K562 (cell line): ENCODE measurements around the gene MACROD2.

Source experiments
- CBFB ChIP-seq: sonication (generic); formaldehyde crosslinking; IDR thresholded peaks from 2 replicates; pipeline ENCODE4 v1.4.0; 2020; ENCODE audit warnings: mild to moderate bottlenecking, missing genetic modification reagents
- GABPA ChIP-seq: fragments of 200-800 bp; sonication (Bioruptor generic); conservative IDR thresholded peaks from 2 replicates; pipeline ENCODE4 v1.6.1; 2016; ENCODE audit warnings: low read depth, missing genetic modification characterization, missing compliant biosample characterization
- RERE ChIP-seq: sonication (generic); formaldehyde crosslinking; IDR thresholded peaks from 2 replicates; pipeline ENCODE4 v1.8.0; 2023; ENCODE audit warnings: missing genetic modification reagents, mild to moderate bottlenecking, borderline replicate concordance
- ZNF778 ChIP-seq: fragments of 450-650 bp; formaldehyde crosslinking; IDR thresholded peaks from 2 replicates; pipeline ENCODE4 v1.4.0; 2020; ENCODE audit warnings: mild to moderate bottlenecking, moderate library complexity

DNA sequence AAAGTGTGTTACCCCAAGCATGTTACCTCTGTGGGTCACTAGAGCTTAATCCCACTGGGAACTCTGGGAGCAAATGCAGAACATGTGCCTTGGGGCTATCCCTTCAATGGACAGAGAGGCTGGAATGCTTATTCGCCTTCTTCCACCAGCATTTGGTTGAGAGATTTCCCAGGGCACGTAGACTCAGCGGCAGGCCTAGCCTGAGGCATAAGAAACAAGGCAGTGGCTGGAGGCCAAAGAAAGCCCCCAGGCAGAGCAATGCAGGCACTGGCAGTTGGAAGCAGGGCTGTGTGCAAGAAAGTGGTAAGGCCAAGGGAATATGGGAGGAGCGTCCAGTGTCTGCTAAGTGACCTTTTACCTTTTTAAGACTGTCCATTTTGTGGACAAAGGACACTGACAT, 456.1 kb downstream of the MACROD2 start:
- no peak for TF ChIP-seq ZNF778 (CRISPR knock-in tag)
- no peak for TF ChIP-seq CBFB (CRISPR knock-in tag)
- TF ChIP-seq GABPA (tag) = no peak
- TF ChIP-seq RERE (CRISPR knock-in tag) = no peak
